Spleen (tissue), 7 donors: ENCODE results near the gene EHD4.

ENCODE experiments used
- POLR2A ChIP-seq, 3 donors: fragments of 450-650 bp; IDR thresholded peaks; one replicate each; pipeline ENCODE4 v1.5.1; 2017; ENCODE audit warnings: antibody characterized with exemption in 3 of 3, mild to moderate bottlenecking in 1 of 3
- TF ChIP-seq, protein P1 (sequence below), 11 experiments: fragments of 200-600 bp in 7 of 11; fragments of 450-650 bp in 4 of 11; sonication (generic) in 4 of 11; IDR thresholded peaks in 8 of 11; conservative IDR thresholded peaks in 3 of 11; 1 replicate in 7 of 11; 2 replicates in 4 of 11; pipeline versions ENCODE4 v1.4.0 to v1.8.0; 2016 to 2021; ENCODE audit warnings: antibody characterized with exemption in 11 of 11, inconsistent platforms in 4 of 11, mild to moderate bottlenecking in 1 of 11
- donor health status: DM: no; HTN: no; CAD: no; lungs with moderate emphysema.
- donor health status: DM: no; HTN: no; CAD: no.
- donor health status: DM: no; HTN: no; CAD: no.

DNA sequence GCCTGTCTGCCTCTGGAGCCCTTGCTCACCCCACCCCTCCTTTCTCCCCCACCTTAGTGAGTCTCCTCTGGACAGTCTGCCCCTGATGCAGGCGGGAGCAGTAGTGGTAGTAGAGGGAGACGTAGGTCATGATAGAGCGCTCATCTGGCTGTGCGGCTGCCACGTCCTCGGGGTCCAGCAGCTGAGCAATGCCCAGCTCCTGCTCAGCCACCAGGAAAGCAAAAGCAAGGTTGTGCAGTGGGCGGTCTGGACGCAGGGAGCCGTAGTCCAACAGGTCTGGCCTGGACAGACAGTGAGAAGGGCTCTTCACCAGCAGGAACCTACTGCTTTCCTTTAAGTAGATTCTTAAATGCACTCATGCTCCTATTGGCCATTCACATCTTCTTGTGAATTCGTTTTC is 85.2 kb downstream of the EHD4 start:
- TF ChIP-seq, protein P1, sequence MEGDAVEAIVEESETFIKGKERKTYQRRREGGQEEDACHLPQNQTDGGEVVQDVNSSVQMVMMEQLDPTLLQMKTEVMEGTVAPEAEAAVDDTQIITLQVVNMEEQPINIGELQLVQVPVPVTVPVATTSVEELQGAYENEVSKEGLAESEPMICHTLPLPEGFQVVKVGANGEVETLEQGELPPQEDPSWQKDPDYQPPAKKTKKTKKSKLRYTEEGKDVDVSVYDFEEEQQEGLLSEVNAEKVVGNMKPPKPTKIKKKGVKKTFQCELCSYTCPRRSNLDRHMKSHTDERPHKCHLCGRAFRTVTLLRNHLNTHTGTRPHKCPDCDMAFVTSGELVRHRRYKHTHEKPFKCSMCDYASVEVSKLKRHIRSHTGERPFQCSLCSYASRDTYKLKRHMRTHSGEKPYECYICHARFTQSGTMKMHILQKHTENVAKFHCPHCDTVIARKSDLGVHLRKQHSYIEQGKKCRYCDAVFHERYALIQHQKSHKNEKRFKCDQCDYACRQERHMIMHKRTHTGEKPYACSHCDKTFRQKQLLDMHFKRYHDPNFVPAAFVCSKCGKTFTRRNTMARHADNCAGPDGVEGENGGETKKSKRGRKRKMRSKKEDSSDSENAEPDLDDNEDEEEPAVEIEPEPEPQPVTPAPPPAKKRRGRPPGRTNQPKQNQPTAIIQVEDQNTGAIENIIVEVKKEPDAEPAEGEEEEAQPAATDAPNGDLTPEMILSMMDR (IDR thresholded peaks at IDR 0.05 in 8 of 11, conservative IDR thresholded peaks at IDR 0.05 in 3 of 11): no peak
- no peak for TF ChIP-seq POLR2A (IDR thresholded peaks at IDR 0.05)
